HL-60 (cell line): ENCODE data around the gene PCSK9.

Source experiments
- DNase-seq, 2 experiments: peaks; one replicate each; pipeline ENCODE4 v3.0.0-alpha.2; 2010 to 2020; ENCODE audit warnings: low read depth in 1 of 2, low spot score in 1 of 2
- H3K27ac ChIP-seq: fragments of 250-450 bp; sonication (Bioruptor Pico); replicated peaks from 2 replicates; pipeline ENCODE4 v1.5.1; 2020; ENCODE audit warnings: mild to moderate bottlenecking, moderate library complexity
- H3K27me3 ChIP-seq: fragments of 250-450 bp; sonication (Bioruptor Pico); 2 replicates; pipeline ENCODE4 v1.5.1; 2021; ENCODE audit warnings: mild to moderate bottlenecking, moderate library complexity; ENCODE audit not compliant: insufficient read depth, poor library complexity, severe bottlenecking
- H3K4me3 ChIP-seq: replicated peaks from 2 replicates; pipeline ENCODE4 v1.5.1; 2011; ENCODE audit warnings: mild to moderate bottlenecking, control low read depth, low read length; ENCODE audit not compliant: insufficient read depth
- GABPA ChIP-seq: IDR thresholded peaks from 2 replicates; pipeline ENCODE4 v1.6.1; 2012; ENCODE audit warnings: low read depth
- POLR2AphosphoS5 ChIP-seq: IDR thresholded peaks from 2 replicates; pipeline ENCODE4 v1.6.1; 2012; ENCODE audit warnings: low read depth
- SPI1 ChIP-seq: IDR thresholded peaks from 2 replicates; pipeline ENCODE4 v1.6.1; 2012; ENCODE audit warnings: low read depth, mild to moderate bottlenecking, borderline replicate concordance
- TF ChIP-seq, protein P1 (sequence below): IDR thresholded peaks from 2 replicates; pipeline ENCODE4 v1.6.1; 2012; ENCODE audit warnings: low read depth; ENCODE audit not compliant: insufficient replicate concordance
- TF ChIP-seq, protein P2 (sequence below): IDR thresholded peaks from one replicate; pipeline ENCODE4 v1.5.1; 2011; ENCODE audit warnings: low read length, control low read depth, inconsistent platforms; ENCODE audit not compliant: insufficient read depth

The PCSK9 gene

DNA sequence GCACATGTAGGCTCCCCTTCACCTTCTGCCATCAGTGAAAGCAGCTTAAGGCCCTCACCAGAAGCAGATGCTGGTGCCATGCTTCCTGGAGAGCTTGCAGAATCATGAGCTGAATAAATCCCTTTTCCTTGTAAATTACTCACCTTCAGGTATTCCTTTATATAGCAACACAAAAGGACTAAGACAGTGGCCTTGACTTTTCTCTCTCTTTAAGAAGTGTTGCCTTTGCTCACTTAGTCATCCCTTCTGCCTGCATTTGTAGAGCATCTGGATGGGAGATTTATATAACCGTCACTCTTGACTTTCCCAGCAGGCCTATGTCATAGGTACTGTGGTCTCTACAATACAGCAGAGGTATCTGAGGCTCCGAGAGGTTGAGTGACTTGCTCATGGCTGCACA is 3.7 kb downstream of the PCSK9 start:
- no peak for DNase-seq
- H3K27me3 ChIP-seq = peaks cover 34% of the 10 kb centered on the region
- no peak overlapping the region for H3K27ac ChIP-seq
- TF ChIP-seq POLR2AphosphoS5 (no peak), GABPA (no peak), SPI1 (no peak)
- TF ChIP-seq, protein P1, sequence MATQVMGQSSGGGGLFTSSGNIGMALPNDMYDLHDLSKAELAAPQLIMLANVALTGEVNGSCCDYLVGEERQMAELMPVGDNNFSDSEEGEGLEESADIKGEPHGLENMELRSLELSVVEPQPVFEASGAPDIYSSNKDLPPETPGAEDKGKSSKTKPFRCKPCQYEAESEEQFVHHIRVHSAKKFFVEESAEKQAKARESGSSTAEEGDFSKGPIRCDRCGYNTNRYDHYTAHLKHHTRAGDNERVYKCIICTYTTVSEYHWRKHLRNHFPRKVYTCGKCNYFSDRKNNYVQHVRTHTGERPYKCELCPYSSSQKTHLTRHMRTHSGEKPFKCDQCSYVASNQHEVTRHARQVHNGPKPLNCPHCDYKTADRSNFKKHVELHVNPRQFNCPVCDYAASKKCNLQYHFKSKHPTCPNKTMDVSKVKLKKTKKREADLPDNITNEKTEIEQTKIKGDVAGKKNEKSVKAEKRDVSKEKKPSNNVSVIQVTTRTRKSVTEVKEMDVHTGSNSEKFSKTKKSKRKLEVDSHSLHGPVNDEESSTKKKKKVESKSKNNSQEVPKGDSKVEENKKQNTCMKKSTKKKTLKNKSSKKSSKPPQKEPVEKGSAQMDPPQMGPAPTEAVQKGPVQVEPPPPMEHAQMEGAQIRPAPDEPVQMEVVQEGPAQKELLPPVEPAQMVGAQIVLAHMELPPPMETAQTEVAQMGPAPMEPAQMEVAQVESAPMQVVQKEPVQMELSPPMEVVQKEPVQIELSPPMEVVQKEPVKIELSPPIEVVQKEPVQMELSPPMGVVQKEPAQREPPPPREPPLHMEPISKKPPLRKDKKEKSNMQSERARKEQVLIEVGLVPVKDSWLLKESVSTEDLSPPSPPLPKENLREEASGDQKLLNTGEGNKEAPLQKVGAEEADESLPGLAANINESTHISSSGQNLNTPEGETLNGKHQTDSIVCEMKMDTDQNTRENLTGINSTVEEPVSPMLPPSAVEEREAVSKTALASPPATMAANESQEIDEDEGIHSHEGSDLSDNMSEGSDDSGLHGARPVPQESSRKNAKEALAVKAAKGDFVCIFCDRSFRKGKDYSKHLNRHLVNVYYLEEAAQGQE = no peak
- TF ChIP-seq, protein P2, sequence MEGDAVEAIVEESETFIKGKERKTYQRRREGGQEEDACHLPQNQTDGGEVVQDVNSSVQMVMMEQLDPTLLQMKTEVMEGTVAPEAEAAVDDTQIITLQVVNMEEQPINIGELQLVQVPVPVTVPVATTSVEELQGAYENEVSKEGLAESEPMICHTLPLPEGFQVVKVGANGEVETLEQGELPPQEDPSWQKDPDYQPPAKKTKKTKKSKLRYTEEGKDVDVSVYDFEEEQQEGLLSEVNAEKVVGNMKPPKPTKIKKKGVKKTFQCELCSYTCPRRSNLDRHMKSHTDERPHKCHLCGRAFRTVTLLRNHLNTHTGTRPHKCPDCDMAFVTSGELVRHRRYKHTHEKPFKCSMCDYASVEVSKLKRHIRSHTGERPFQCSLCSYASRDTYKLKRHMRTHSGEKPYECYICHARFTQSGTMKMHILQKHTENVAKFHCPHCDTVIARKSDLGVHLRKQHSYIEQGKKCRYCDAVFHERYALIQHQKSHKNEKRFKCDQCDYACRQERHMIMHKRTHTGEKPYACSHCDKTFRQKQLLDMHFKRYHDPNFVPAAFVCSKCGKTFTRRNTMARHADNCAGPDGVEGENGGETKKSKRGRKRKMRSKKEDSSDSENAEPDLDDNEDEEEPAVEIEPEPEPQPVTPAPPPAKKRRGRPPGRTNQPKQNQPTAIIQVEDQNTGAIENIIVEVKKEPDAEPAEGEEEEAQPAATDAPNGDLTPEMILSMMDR = no peak
- H3K4me3 ChIP-seq = no peak overlapping the region

DNA sequence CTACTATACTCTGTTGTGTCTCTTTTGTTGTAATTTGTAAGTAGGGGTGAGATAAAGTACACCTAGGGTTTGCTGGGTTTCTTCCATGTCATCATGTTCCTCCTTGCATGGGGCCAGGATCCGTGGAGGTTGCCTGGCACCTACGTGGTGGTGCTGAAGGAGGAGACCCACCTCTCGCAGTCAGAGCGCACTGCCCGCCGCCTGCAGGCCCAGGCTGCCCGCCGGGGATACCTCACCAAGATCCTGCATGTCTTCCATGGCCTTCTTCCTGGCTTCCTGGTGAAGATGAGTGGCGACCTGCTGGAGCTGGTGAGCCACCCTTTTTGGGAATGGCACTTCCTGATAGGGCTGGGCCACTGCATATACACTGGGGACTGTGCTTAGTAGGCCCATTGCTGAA is 4.4 kb downstream of the PCSK9 start:
- Histone ChIP-seq H3K27ac (no peak overlapping the region), H3K27me3 (peaks cover 28% of the 10 kb centered on the region), H3K4me3 (no peak overlapping the region)
- no peak for DNase-seq
- no peak for TF ChIP-seq POLR2AphosphoS5
- TF ChIP-seq, protein P1 = no peak
- TF ChIP-seq SPI1 = no peak
- TF ChIP-seq, protein P2 = no peak
- TF ChIP-seq GABPA = no peak

DNA sequence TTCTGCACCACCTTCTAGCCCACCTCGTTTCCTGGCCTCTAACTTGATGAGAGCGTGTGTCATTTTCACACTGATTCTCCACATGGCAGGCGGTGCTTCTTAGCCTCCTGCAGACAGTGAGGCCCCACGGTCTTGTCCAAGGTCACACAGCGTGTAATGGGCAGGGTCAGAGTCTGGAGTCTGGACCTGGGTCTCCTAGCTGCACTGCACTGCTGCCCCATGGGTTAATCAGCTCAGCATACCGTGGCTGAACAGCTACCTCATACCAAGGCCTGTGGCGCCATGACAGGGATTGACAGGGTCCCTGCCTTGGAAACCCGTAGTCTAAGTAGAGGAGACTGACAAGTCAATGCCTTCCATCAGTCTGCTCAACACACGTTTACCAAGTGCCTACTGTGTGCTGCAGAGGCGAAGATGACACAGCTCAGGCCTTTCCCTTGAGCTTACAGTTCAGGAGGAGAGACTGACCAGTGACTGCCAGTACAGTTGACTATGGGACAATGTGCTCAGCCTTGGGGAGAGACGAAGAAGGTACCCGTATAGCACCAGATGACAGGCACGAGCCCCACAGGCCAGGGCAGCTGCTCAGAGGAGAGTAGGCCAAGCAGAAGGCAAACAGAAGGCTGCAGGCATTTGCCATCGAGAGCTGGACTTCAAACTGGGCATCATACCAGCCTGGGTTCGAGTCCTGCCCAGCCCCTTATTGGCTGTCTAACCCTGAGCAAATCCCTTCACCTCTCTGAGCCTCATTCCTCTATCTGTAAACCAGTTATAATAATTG is 5.5 kb downstream of the PCSK9 start:
- Histone ChIP-seq H3K27ac (no peak overlapping the region), H3K27me3 (peaks cover 17% of the 10 kb centered on the region), H3K4me3 (no peak overlapping the region)
- TF ChIP-seq, protein P2 = no peak
- TF ChIP-seq SPI1 = no peak
- TF ChIP-seq, protein P1 = no peak
- no peak for DNase-seq
